A549 (cell line): ENCODE results near the gene SERPINB4. TPM values are rescaled to one million over a fixed set of nuclear protein-coding genes. Genes with fewer than 3 reads are reported as not detected.
"Not testable (repeated sequence)": the region's sequence is repeated elsewhere in the genome, so short reads cannot be mapped to it uniquely, and the experiment has no call there.

Experiments
- ATAC-seq, 2 experiments: fragments of 200-7000 bp in 1 of 2; fragments of >200 bp in 1 of 2; cut with Nextera tagmentation in 1 of 2; cut with Tn5 transposase in 1 of 2; 3 replicates each; pipeline versions ENCODE4 v1.8.0 to v1.9.1; 2018 to 2020; ENCODE audit warnings: mild to moderate bottlenecking in 1 of 2, moderate library complexity in 1 of 2
- CTCF ChIA-PET: fragments of 300-600 bp; sonication (Branson Sonifier 250); formaldehyde crosslinking; extraction: SDS; loops from one replicate; lab custom pipeline; 2021; ENCODE audit warnings: antibody characterized with exemption, inconsistent platforms; lab: Yijun Ruan, JAX
- POLR2A ChIA-PET: fragments of 350-600 bp; formaldehyde crosslinking; extraction: SDS; loops from one replicate; lab custom pipeline; 2021; ENCODE audit warnings: antibody characterized with exemption, inconsistent platforms; lab: Yijun Ruan, JAX
- DNase-seq, 2 experiments: peaks; one replicate each; pipeline versions ENCODE4 v3.0.0 to v3.0.0-alpha.2; 2011 to 2016; ENCODE audit warnings: low read depth in 1 of 2, low spot score in 1 of 2
- FAIRE-seq: peaks from 2 replicates; lab custom pipeline; 2011; peaks lifted over from hg19 to GRCh38; lab: Jason Lieb, UNC
- H3K27ac ChIP-seq, 2 experiments: fragments of >200 bp; sonication (Bioruptor Twin); formaldehyde crosslinking; 3 replicates each; pipeline ENCODE4 v1.5.1; 2016 to 2017
- H3K4me1 ChIP-seq: fragments of >200 bp; sonication (Bioruptor Twin); formaldehyde crosslinking; 3 replicates; pipeline ENCODE4 v1.6.1; 2016
- H3K4me2 ChIP-seq: fragments of >200 bp; sonication (Bioruptor Twin); formaldehyde crosslinking; 3 replicates; pipeline ENCODE4 v1.6.1; 2016
- H3K4me3 ChIP-seq: fragments of >200 bp; sonication (Bioruptor Twin); formaldehyde crosslinking; 3 replicates; pipeline ENCODE4 v1.5.1; 2016
- H3K9me3 ChIP-seq: fragments of >200 bp; sonication (Bioruptor Twin); formaldehyde crosslinking; 3 replicates; pipeline ENCODE4 v1.6.1; 2016
- ATOH8 ChIP-seq: fragments of 250-450 bp; sonication (Bioruptor Pico); IDR thresholded peaks from 2 replicates; pipeline ENCODE4 v1.5.0; 2020; ENCODE audit warnings: low read depth, mild to moderate bottlenecking, moderate library complexity
- BCL3 ChIP-seq: fragments of >200 bp; sonication (Bioruptor Twin); formaldehyde crosslinking; IDR thresholded peaks from 3 replicates; pipeline ENCODE4 v1.6.1; 2016
- CEBPB ChIP-seq, 2 experiments: fragments of >200 bp in 1 of 2; sonication (Bioruptor Twin) in 1 of 2; formaldehyde crosslinking in 1 of 2; IDR thresholded peaks; 2 replicates each; pipeline ENCODE4 v1.6.1; 2012 to 2016
- CHD2 ChIP-seq: fragments of 150-350 bp; IDR thresholded peaks from 2 replicates; pipeline ENCODE4 v1.6.1; 2014; ENCODE audit warnings: low read length; ENCODE audit not compliant: partially characterized antibody
- EP300 ChIP-seq, 2 experiments: fragments of >200 bp; sonication (Bioruptor Twin); formaldehyde crosslinking; IDR thresholded peaks; 2 replicates in 1 of 2; 3 replicates in 1 of 2; pipeline ENCODE4 v1.6.1; 2016 to 2017
- GATA3 ChIP-seq: IDR thresholded peaks from 2 replicates; pipeline ENCODE4 v1.6.1; 2012; ENCODE audit warnings: borderline replicate concordance
- HEYL ChIP-seq: fragments of 250-450 bp; sonication (Bioruptor Pico); IDR thresholded peaks from 2 replicates; pipeline ENCODE4 v1.8.0; 2021; ENCODE audit warnings: mild to moderate bottlenecking, moderate library complexity
- MAFK ChIP-seq: fragments of 450-650 bp; IDR thresholded peaks from 2 replicates; pipeline ENCODE4 v1.6.1; 2014; ENCODE audit not compliant: partially characterized antibody
- MAX ChIP-seq: IDR thresholded peaks from 2 replicates; pipeline ENCODE4 v1.6.1; 2012
- MAZ ChIP-seq: fragments of 150-350 bp; IDR thresholded peaks from 2 replicates; pipeline ENCODE4 v1.6.1; 2014; ENCODE audit warnings: antibody characterized with exemption, low read depth, low read length, borderline replicate concordance
- NFE2L2 ChIP-seq: fragments of 150-350 bp; conservative IDR thresholded peaks from 2 replicates; pipeline ENCODE4 v1.6.1; 2014; ENCODE audit warnings: low read length
- NPAS2 ChIP-seq: fragments of 250-450 bp; sonication (Bioruptor Pico); IDR thresholded peaks from 2 replicates; pipeline ENCODE4 v1.8.0; 2022; ENCODE audit warnings: mild to moderate bottlenecking, moderate library complexity, borderline replicate concordance
- PBX3 ChIP-seq: IDR thresholded peaks from 2 replicates; pipeline ENCODE4 v1.6.1; 2012
- POLR2A ChIP-seq: IDR thresholded peaks from 2 replicates; pipeline ENCODE4 v1.6.1; 2012; ENCODE audit warnings: mild to moderate bottlenecking, low read length
- RAD21 ChIP-seq, 2 experiments: fragments of >200 bp in 1 of 2; sonication (Bioruptor Twin) in 1 of 2; formaldehyde crosslinking in 1 of 2; IDR thresholded peaks in 1 of 2; conservative IDR thresholded peaks in 1 of 2; 2 replicates in 1 of 2; 3 replicates in 1 of 2; pipeline ENCODE4 v1.6.1; 2012 to 2018; ENCODE audit warnings: inconsistent platforms in 1 of 2
- RFX5 ChIP-seq: fragments of 450-650 bp; IDR thresholded peaks from 2 replicates; pipeline ENCODE4 v1.7.1; 2014; ENCODE audit warnings: antibody characterized with exemption, mild to moderate bottlenecking, moderate library complexity
- SMC3 ChIP-seq: fragments of >200 bp; sonication (Bioruptor Twin); formaldehyde crosslinking; IDR thresholded peaks from 3 replicates; pipeline ENCODE4 v1.6.1; 2018; ENCODE audit warnings: inconsistent platforms
- TFCP2L1 ChIP-seq: fragments of 250-450 bp; sonication (Bioruptor Pico); IDR thresholded peaks from 2 replicates; pipeline ENCODE4 v1.5.0; 2021; ENCODE audit warnings: mild to moderate bottlenecking
- USF2 ChIP-seq: fragments of 450-650 bp; IDR thresholded peaks from 2 replicates; pipeline ENCODE4 v1.6.1; 2014; ENCODE audit warnings: antibody characterized with exemption
- ZNF302 ChIP-seq: fragments of 250-450 bp; sonication (Bioruptor Pico); IDR thresholded peaks from 2 replicates; pipeline ENCODE4 v1.9.0; 2021; ENCODE audit warnings: inconsistent platforms, mild to moderate bottlenecking, moderate library complexity
- WGBS: methylation state at CpG from one replicate; pipeline ENCODE4 v1.1.6; 2017; ENCODE audit errors: missing lambda C conversion rate; 5-methylcytosine and 5-hydroxymethylcytosine counted together
- polyA plus RNA-seq, 4 experiments: library from polyadenylated mRNA; depleted of rRNA in 3 of 4; stranded (reverse); fragments of >200 nt; fragmentation: RNase III in 1 of 4; extraction: RNeasy Plus Mini Kit Qiagen cat#74134 plus additional on column Dnase treatment in 1 of 4; gene quantifications; 2 replicates in 3 of 4; 3 replicates in 1 of 4; pipeline ENCODE4 v1.2.3, GENCODE V29; 2011 to 2017

SERPINB4 gene
- polyA plus RNA-seq, 2 of the 4 experiments (the other 2 are of a cell fraction), result 0.15 to 0.16 TPM

GRCh38 chr18:63677500-63678225 is 33.6 kb upstream of the SERPINB4 start:
- DNase-seq, result peak in 1 of 2 experiments; percentile 75

GRCh38 chr18:63676526-63677323 is 32.7 kb upstream of the SERPINB4 start:
- POLR2A ChIA-PET, result no interaction called here
- Histone ChIP-seq H3K4me1 (peaks cover 14% of the 10 kb centered on the region; the same call in 1 of the 3 replicates), H3K4me2 (no peak overlapping the region; the same call in 2 of the 3 replicates), H3K27ac (peak overlapping the region; percentile 43 to 60; a peak in 4 of 6 replicates), H3K4me3 (no peak overlapping the region), H3K9me3 (no peaks in the 10 kb centered on the region)
- WGBS, result 4% methylated on average over 5 of the region's 5 CpGs
- peak in 1 of 2 experiments; percentile 56 for DNase-seq
- ATAC-seq, result peak; percentile 64 to 77; a peak in 2 of 6 replicates
- FAIRE-seq, result no peak
- CTCF ChIA-PET, result no interaction called here
- TF ChIP-seq PBX3, result no peak
- TF ChIP-seq GATA3, result no peak
- 0 out of 3 replicates have a peak, but pooled peaks have one; percentile 16 for TF ChIP-seq SMC3
- TF ChIP-seq RAD21 (conservative IDR thresholded peaks at IDR 0.05 in 1 of 2, IDR thresholded peaks at IDR 0.05 in 1 of 2), result peak; percentile 37 to 43; a peak in 4 of 5 replicates
- TF ChIP-seq HEYL, result no peak
- TF ChIP-seq POLR2A, result no peak
- TF ChIP-seq MAFK, result peak; percentile 80
- no peak for TF ChIP-seq RFX5
- TF ChIP-seq, all 56 proteins: peak for 3

More at GRCh38 chr18:63677500-63678225, 33.6 kb upstream of the SERPINB4 start:
- FAIRE-seq (no peak), ATAC-seq (peak; percentile 33 to 54; a peak in 3 of 6 replicates)
- Histone ChIP-seq H3K9me3 (no peaks in the 10 kb centered on the region), H3K4me1 (peaks cover 21% of the 10 kb centered on the region; the same call in 2 of the 3 replicates), H3K4me3 (no peak overlapping the region), H3K4me2 (peak overlapping the region; percentile 10; the same call in 2 of the 3 replicates), H3K27ac (peak overlapping the region; percentile 48 to 60; a peak in 5 of 6 replicates)
- CTCF ChIA-PET, result interaction anchor here (1.4 kb wide), 1 partner anchor 159 kb away, joined by 3 read pairs; no protein-coding TSS in a partner anchor
- POLR2A ChIA-PET, result no interaction called here
- WGBS, result 7% methylated on average over 5 of the region's 5 CpGs
- TF ChIP-seq HEYL (peak; percentile 18; the same call in 1 of the 2 replicates), CEBPB (IDR thresholded peaks at IDR 0.05) (0 out of 4 replicates have a peak, but pooled peaks have one; percentile 14 to 29), NPAS2 (CRISPR knock-in tag) (no peak), ATOH8 (CRISPR knock-in tag) (no peak), BCL3 (no peak), EP300 (IDR thresholded peaks at IDR 0.05) (peak in 1 of 2 experiments; percentile 28; a peak in 1 of 5 replicates), MAZ (no peak), ZNF302 (no peak)

GRCh38 chr18:63664571-63664970 is 20.5 kb upstream of the SERPINB4 start:
- WGBS, result 14% methylated on average over 1 of the region's 1 CpG
- ChIA-PET POLR2A (no interaction called here), CTCF (no interaction called here)
- Histone ChIP-seq H3K9me3 (no peaks in the 10 kb centered on the region), H3K4me1 (no peaks in the 10 kb centered on the region), H3K4me3 (no peak overlapping the region), H3K27ac (no peak overlapping the region), H3K4me2 (no peak overlapping the region)
- no peak for ATAC-seq
- no peak for TF ChIP-seq NFE2L2
- TF ChIP-seq USF2, result no peak
- TF ChIP-seq EP300 (IDR thresholded peaks at IDR 0.05), result no peak
- no peak for TF ChIP-seq MAX
- no peak for TF ChIP-seq CHD2
- no peak for TF ChIP-seq MAFK
- TF ChIP-seq TFCP2L1 (CRISPR knock-in tag), result no peak
- no peak for DNase-seq
- no peak for FAIRE-seq

- H3K4me1 ChIP-seq, H3K27ac ChIP-seq, ATAC-seq, CTCF ChIA-PET, H3K4me3 ChIP-seq, POLR2A ChIA-PET, H3K9me3 ChIP-seq, FAIRE-seq, H3K4me2 ChIP-seq, DNase-seq: not testable (repeated sequence)
- 61% methylated on average over 3 of the region's 3 CpGs for WGBS
Observed at GRCh38 chr18:63661750-63662149, 17.7 kb upstream of the SERPINB4 start, which contains the start of gene SERPINB3. Gene SERPINB3 (minus strand): TSS chr18:63661893. CDS start chr18:63661216, 677 bp downstream.

GRCh38 chr18:63658920-63659319 is 14.9 kb upstream of the SERPINB4 start:
- H3K27ac ChIP-seq, H3K4me3 ChIP-seq, DNase-seq, H3K9me3 ChIP-seq, H3K4me1 ChIP-seq, POLR2A ChIA-PET, H3K4me2 ChIP-seq, FAIRE-seq, CTCF ChIA-PET, ATAC-seq: not testable (repeated sequence)
- WGBS, result 25% methylated on average over 4 of the region's 4 CpGs
